HepG2 (cell line): ENCODE measurements around the gene NOXO1. TPM values are rescaled to one million over a fixed set of nuclear protein-coding genes. Genes with fewer than 3 reads are reported as not detected.

Experiments
- ATF5 ChIP-seq: sonication (generic); formaldehyde crosslinking; IDR thresholded peaks from 2 replicates; pipeline ENCODE4 v1.4.0; 2020; ENCODE audit warnings: mild to moderate bottlenecking, low read depth, missing genetic modification reagents
- CCDC6 ChIP-seq: sonication (generic); formaldehyde crosslinking; IDR thresholded peaks from 2 replicates; pipeline ENCODE4 v1.8.1; 2022; ENCODE audit warnings: mild to moderate bottlenecking, missing genetic modification reagents, moderate library complexity
- CHD2 ChIP-seq: IDR thresholded peaks from 2 replicates; pipeline ENCODE4 v1.6.1; 2011; ENCODE audit warnings: low read depth, low read length, improper control_type of control experiment
- ETS1 ChIP-seq: sonication (generic); formaldehyde crosslinking; IDR thresholded peaks from 2 replicates; pipeline ENCODE4 v1.4.0; 2020; ENCODE audit warnings: missing genetic modification reagents
- HMGXB4 ChIP-seq, 2 experiments: sonication (generic) in 1 of 2; formaldehyde crosslinking in 1 of 2; IDR thresholded peaks; 2 replicates each; pipeline versions ENCODE4 v1.4.0 to v1.6.1; 2018 to 2020; ENCODE audit warnings: missing genetic modification reagents in 2 of 2, borderline replicate concordance in 1 of 2, low read depth in 1 of 2, mild to moderate bottlenecking in 1 of 2, missing biosample characterization in 1 of 2
- HNF4G ChIP-seq, 2 experiments: sonication (generic) in 1 of 2; formaldehyde crosslinking in 1 of 2; IDR thresholded peaks; 2 replicates each; pipeline versions ENCODE4 v1.4.0 to v1.6.1; 2011 to 2020; ENCODE audit warnings: borderline replicate concordance in 2 of 2, low read depth in 2 of 2, mild to moderate bottlenecking in 2 of 2, low read length in 1 of 2, missing genetic modification reagents in 1 of 2, moderate library complexity in 1 of 2
- NFYB ChIP-seq: sonication (generic); formaldehyde crosslinking; IDR thresholded peaks from 2 replicates; pipeline ENCODE4 v1.4.0; 2020; ENCODE audit warnings: missing genetic modification reagents
- RBM39 ChIP-seq: fragments of 200-400 bp; formaldehyde crosslinking; IDR thresholded peaks from one replicate; pipeline ENCODE4 v1.6.1; 2018; ENCODE audit warnings: antibody characterized with exemption, mild to moderate bottlenecking, low read depth, low read length; ENCODE audit not compliant: poor library complexity, severe bottlenecking
- SMYD3 ChIP-seq: sonication (generic); formaldehyde crosslinking; IDR thresholded peaks from 2 replicates; pipeline ENCODE4 v1.8.1; 2023; ENCODE audit warnings: mild to moderate bottlenecking, missing genetic modification reagents
- ZFP91 ChIP-seq: sonication (generic); formaldehyde crosslinking; IDR thresholded peaks from 2 replicates; pipeline ENCODE4 v1.9.0; 2022; ENCODE audit warnings: missing genetic modification reagents, mild to moderate bottlenecking, borderline replicate concordance
- ZFX ChIP-seq: sonication (generic); formaldehyde crosslinking; IDR thresholded peaks from 2 replicates; pipeline ENCODE4 v1.4.0; 2020; ENCODE audit warnings: mild to moderate bottlenecking, low read depth, missing genetic modification reagents, moderate library complexity
- ZNF326 ChIP-seq: sonication (generic); formaldehyde crosslinking; IDR thresholded peaks from 2 replicates; pipeline ENCODE4 v1.4.0; 2020; ENCODE audit warnings: missing genetic modification reagents, borderline replicate concordance
- ZNF362 ChIP-seq: sonication (generic); formaldehyde crosslinking; IDR thresholded peaks from 2 replicates; pipeline ENCODE4 v1.4.0; 2020; ENCODE audit warnings: missing genetic modification reagents, mild to moderate bottlenecking, borderline replicate concordance
- ZNF609 ChIP-seq: sonication (generic); formaldehyde crosslinking; IDR thresholded peaks from 2 replicates; pipeline ENCODE4 v1.4.0; 2020; ENCODE audit warnings: mild to moderate bottlenecking, missing genetic modification reagents, borderline replicate concordance
- ZNF792 ChIP-seq: IDR thresholded peaks from 2 replicates; pipeline ENCODE4 v1.6.1; 2016
- ZSCAN9 ChIP-seq: IDR thresholded peaks from 2 replicates; pipeline ENCODE4 v1.6.1; 2016; ENCODE audit warnings: borderline replicate concordance
- polyA plus RNA-seq, 8 experiments: library from polyadenylated mRNA; depleted of rRNA in 3 of 8; stranded (reverse) in 7 of 8; unstranded in 1 of 8; fragments of >200 nt; fragmentation: Illumina TruSeq in 4 of 8; extraction: Trizol in 4 of 8; gene quantifications; 2 replicates each; pipeline versions ENCODE4 v1.2.1 to v1.2.3, GENCODE V29; 2011 to 2016; ENCODE audit warnings: low read depth in 4 of 8, missing spikeins in 1 of 8, mixed read lengths in 1 of 8; ENCODE audit not compliant: insufficient read depth in 1 of 8
- total RNA-seq, 5 experiments: library from RNA; depleted of rRNA; stranded (reverse); fragments of >200 nt; fragmentation: Illumina TruSeq; extraction: Trizol; gene quantifications; 2 replicates each; pipeline ENCODE4 v1.2.3, GENCODE V29; 2016; ENCODE audit warnings: low read depth in 1 of 5

The NOXO1 gene
- total and polyA plus RNA-seq, 2 of the 13 experiments (the other 11 are each of a cell fraction or from before 2014, with no cell fraction given) = 0.69 to 1.4 TPM

- TF ChIP-seq ETS1 (CRISPR knock-in tag) (no peak), HMGXB4 (CRISPR knock-in tag; IDR thresholded peaks at IDR 0.05; ENCODE audit: borderline replicate concordance in 1 of 2, low read depth in 1 of 2) (peak; percentile 45 to 51; a peak in 1 of 4 replicates), CHD2 (no peak), NFYB (CRISPR knock-in tag) (no peak), ATF5 (no peak), ZFX (CRISPR knock-in tag) (peak; percentile 34; the same call in 1 of the 2 replicates), CCDC6 (no peak), RBM39 (no peak), ZNF362 (CRISPR knock-in tag) (peak; percentile 90), SMYD3 (CRISPR knock-in tag) (no peak), ZNF792 (CRISPR knock-in tag) (no peak), ZNF326 (CRISPR knock-in tag) (no peak), ZSCAN9 (CRISPR knock-in tag) (no peak), ZNF609 (CRISPR knock-in tag) (no peak), HNF4G (IDR thresholded peaks at IDR 0.05; ENCODE audit: borderline replicate concordance, low read depth, low read length) (no peak), HNF4G (CRISPR knock-in tag; IDR thresholded peaks at IDR 0.05; ENCODE audit: borderline replicate concordance, low read depth) (no peak), ZFP91 (CRISPR knock-in tag) (no peak)
These were observed 35.2 kb upstream of the NOXO1 start (continued) for GRCh38 chr16:2016407-2016922.
